IPS-18c (cell line): ENCODE data around the gene SYCP2.
"Not testable (repeated sequence)": the region's sequence is repeated elsewhere in the genome, so short reads cannot be mapped to it uniquely, and the experiment has no call there.

Experiments
- H3K4me3 ChIP-seq: 2 replicates; pipeline ENCODE4 v1.7.0; 2013; ENCODE audit warnings: low read depth, mild to moderate bottlenecking, low read length, moderate library complexity; ENCODE audit not compliant: insufficient read depth
- H3K9me3 ChIP-seq: one replicate; pipeline ENCODE4 v1.6.1; 2013; ENCODE audit warnings: mild to moderate bottlenecking, low read length, moderate library complexity; ENCODE audit not compliant: control insufficient read depth, insufficient read depth

The SYCP2 gene

GRCh38 chr20:59873409-59873808 is 60.0 kb downstream of the SYCP2 start:
- Histone ChIP-seq H3K4me3 (no peak overlapping the region), H3K9me3 (no peaks in the 10 kb centered on the region)

- no peaks in the 10 kb centered on the region for H3K9me3 ChIP-seq
- H3K4me3 ChIP-seq: no peak overlapping the region
Observed at GRCh38 chr20:59871096-59871495, 62.3 kb downstream of the SYCP2 start.

- no peak overlapping the region for H3K4me3 ChIP-seq
- H3K9me3 ChIP-seq: no peaks in the 10 kb centered on the region
Observed at GRCh38 chr20:59866338-59866737, 67.1 kb downstream of the SYCP2 start.

- no peaks in the 10 kb centered on the region for H3K9me3 ChIP-seq
- H3K4me3 ChIP-seq: no peak overlapping the region
Observed at GRCh38 chr20:59864726-59865125, 68.7 kb downstream of the SYCP2 start.

GRCh38 chr20:59863058-59863457 is 70.4 kb downstream of the SYCP2 start:
- no peak overlapping the region for H3K4me3 ChIP-seq
- no peaks in the 10 kb centered on the region for H3K9me3 ChIP-seq

- H3K4me3 ChIP-seq: no peak overlapping the region
- H3K9me3 ChIP-seq: peaks cover 3% of the 10 kb centered on the region
Observed at GRCh38 chr20:59861401-59861800, 72.0 kb downstream of the SYCP2 start.

- peaks cover 3% of the 10 kb centered on the region for H3K9me3 ChIP-seq
- no peak overlapping the region for H3K4me3 ChIP-seq
Observed at GRCh38 chr20:59858425-59858824, 75.0 kb downstream of the SYCP2 start.

- Histone ChIP-seq H3K9me3 (peaks cover 3% of the 10 kb centered on the region), H3K4me3 (no peak overlapping the region)
Observed at GRCh38 chr20:59857966-59858365, 75.5 kb downstream of the SYCP2 start.

- not testable (repeated sequence) for H3K4me3 ChIP-seq, H3K9me3 ChIP-seq
Observed at GRCh38 chr20:59856941-59857340, 76.5 kb downstream of the SYCP2 start.

- H3K4me3 ChIP-seq, H3K9me3 ChIP-seq: not testable (repeated sequence)
Observed at GRCh38 chr20:59856526-59856925, 76.9 kb downstream of the SYCP2 start.

GRCh38 chr20:59850018-59850641 is 83.3 kb downstream of the SYCP2 start:
- no peaks in the 10 kb centered on the region for H3K9me3 ChIP-seq
- no peak overlapping the region for H3K4me3 ChIP-seq

- H3K4me3 ChIP-seq: no peak overlapping the region
- no peaks in the 10 kb centered on the region for H3K9me3 ChIP-seq
Observed at GRCh38 chr20:59848182-59848581, 85.3 kb downstream of the SYCP2 start.

- H3K9me3 ChIP-seq: no peaks in the 10 kb centered on the region
- no peak overlapping the region for H3K4me3 ChIP-seq
Observed at GRCh38 chr20:59845472-59845871, 88.0 kb downstream of the SYCP2 start.

GRCh38 chr20:59839400-59839799 is 94.0 kb downstream of the SYCP2 start:
- Histone ChIP-seq H3K4me3 (no peak overlapping the region), H3K9me3 (no peaks in the 10 kb centered on the region)

GRCh38 chr20:59837623-59838394 is 95.6 kb downstream of the SYCP2 start:
- peaks cover 3% of the 10 kb centered on the region for H3K9me3 ChIP-seq
- no peak overlapping the region for H3K4me3 ChIP-seq

- H3K9me3 ChIP-seq: peaks cover 3% of the 10 kb centered on the region
- H3K4me3 ChIP-seq: no peak overlapping the region
Observed at GRCh38 chr20:59836767-59837166, 96.7 kb downstream of the SYCP2 start.

- Histone ChIP-seq H3K4me3 (no peak overlapping the region), H3K9me3 (peaks cover 3% of the 10 kb centered on the region)
Observed at GRCh38 chr20:59835448-59836395, 97.7 kb downstream of the SYCP2 start.

- peaks cover 3% of the 10 kb centered on the region for H3K9me3 ChIP-seq
- H3K4me3 ChIP-seq: no peak overlapping the region
Observed at GRCh38 chr20:59835057-59835447, 98.4 kb downstream of the SYCP2 start.
